GM23338 (cell line): ENCODE results near the gene TNS1. TPM values are rescaled to one million over a fixed set of nuclear protein-coding genes. Genes with fewer than 3 reads are reported as not detected.

Source experiments
- ATAC-seq: fragments of 200-7000 bp; cut with Tn5 transposase; 3 replicates; pipeline ENCODE4 v1.9.1; 2020
- DNase-seq: peaks from one replicate; pipeline ENCODE4 v3.0.0-alpha.2; 2015; ENCODE audit warnings: low spot score
- H2AFZ ChIP-seq: fragments of 200-600 bp; sonication (generic); 2 replicates; pipeline ENCODE4 v1.8.0; 2016; ENCODE audit warnings: antibody characterized with exemption, mild to moderate bottlenecking, moderate library complexity
- H3F3A ChIP-seq: fragments of 200-600 bp; sonication (generic); replicated peaks from 2 replicates; pipeline ENCODE4 v1.8.0; 2017; ENCODE audit warnings: antibody characterized with exemption, mixed run types, low read depth
- H3K27ac ChIP-seq: fragments of 200-600 bp; sonication (generic); 2 replicates; pipeline ENCODE4 v1.6.1; 2016; ENCODE audit warnings: low read depth
- H3K27me3 ChIP-seq: fragments of 200-600 bp; sonication (generic); 2 replicates; pipeline ENCODE4 v1.8.0; 2016; ENCODE audit warnings: mild to moderate bottlenecking, mixed run types, moderate library complexity; ENCODE audit not compliant: insufficient read depth
- H3K36me3 ChIP-seq: fragments of 200-600 bp; sonication (generic); 2 replicates; pipeline ENCODE4 v1.8.0; 2016; ENCODE audit warnings: mild to moderate bottlenecking; ENCODE audit not compliant: insufficient read depth
- H3K4me1 ChIP-seq: fragments of 200-600 bp; sonication (generic); 2 replicates; pipeline ENCODE4 v1.8.0; 2016; ENCODE audit warnings: mild to moderate bottlenecking, moderate library complexity; ENCODE audit not compliant: insufficient read depth
- H3K4me2 ChIP-seq: fragments of 200-600 bp; sonication (generic); 2 replicates; pipeline ENCODE4 v1.7.1; 2017; ENCODE audit warnings: mixed run types
- H3K4me3 ChIP-seq: fragments of 200-600 bp; sonication (generic); 2 replicates; pipeline ENCODE4 v1.6.1; 2016; ENCODE audit warnings: mixed run types
- H3K79me2 ChIP-seq: fragments of 200-600 bp; sonication (generic); replicated peaks from 2 replicates; pipeline ENCODE4 v1.8.0; 2017; ENCODE audit warnings: mild to moderate bottlenecking; ENCODE audit not compliant: insufficient read depth
- H3K9me2 ChIP-seq: fragments of 200-600 bp; sonication (generic); 2 replicates; pipeline ENCODE4 v1.8.0; 2017; ENCODE audit not compliant: insufficient read depth
- H4K20me1 ChIP-seq: fragments of 200-600 bp; sonication (generic); replicated peaks from 2 replicates; pipeline ENCODE4 v1.8.0; 2017; ENCODE audit warnings: mild to moderate bottlenecking; ENCODE audit not compliant: insufficient read depth
- H3K27ac Mint-ChIP-seq: 2 replicates; pipeline ENCODE4 v1.8.0; 2020; ENCODE audit warnings: inconsistent platforms, mild to moderate bottlenecking, moderate library complexity, mixed read lengths
- H3K27me3 Mint-ChIP-seq: 3 replicates; pipeline ENCODE4 v1.8.0; 2022; ENCODE audit warnings: low read depth, mild to moderate bottlenecking, moderate library complexity, mixed read lengths, inconsistent platforms; ENCODE audit not compliant: insufficient read depth, poor library complexity
- H3K36me3 Mint-ChIP-seq: 3 replicates; pipeline ENCODE4 v1.8.0; 2021; ENCODE audit warnings: low read depth, mild to moderate bottlenecking, inconsistent platforms, moderate library complexity, mixed read lengths
- H3K4me1 Mint-ChIP-seq: 3 replicates; pipeline ENCODE4 v1.8.0; 2020; ENCODE audit warnings: mild to moderate bottlenecking, inconsistent platforms, mixed read lengths
- H3K4me3 Mint-ChIP-seq: 3 replicates; pipeline ENCODE4 v1.8.0; 2021; ENCODE audit warnings: moderate library complexity, mild to moderate bottlenecking, inconsistent platforms, mixed read lengths
- H3K9me3 Mint-ChIP-seq: 3 replicates; pipeline ENCODE4 v1.8.0; 2020; ENCODE audit warnings: moderate library complexity, mild to moderate bottlenecking, inconsistent platforms, mixed read lengths
- CREB1 ChIP-seq: fragments of 250-450 bp; sonication (Bioruptor Pico); IDR thresholded peaks from 2 replicates; pipeline ENCODE4 v1.5.0; 2020; ENCODE audit warnings: low read depth, mild to moderate bottlenecking, moderate library complexity
- EZH2 ChIP-seq: fragments of 200-600 bp; sonication (generic); IDR thresholded peaks from one replicate; pipeline ENCODE4 v1.8.0; 2017; ENCODE audit warnings: antibody characterized with exemption, mild to moderate bottlenecking, low read depth; ENCODE audit not compliant: unreplicated experiment
- EZH2phosphoT487 ChIP-seq: fragments of 200-600 bp; sonication (generic); IDR thresholded peaks from one replicate; pipeline ENCODE4 v1.8.1; 2018; ENCODE audit warnings: antibody characterized with exemption; ENCODE audit not compliant: unreplicated experiment
- JUNB ChIP-seq: IDR thresholded peaks from one replicate; pipeline ENCODE4 v1.6.1; 2016; ENCODE audit warnings: antibody characterized with exemption; ENCODE audit not compliant: unreplicated experiment
- NANOG ChIP-seq: IDR thresholded peaks from 2 replicates; pipeline ENCODE4 v1.6.1; 2016; ENCODE audit warnings: antibody characterized with exemption, borderline replicate concordance
- POLR2AphosphoS5 ChIP-seq: IDR thresholded peaks from 2 replicates; pipeline ENCODE4 v1.6.1; 2016; ENCODE audit warnings: antibody characterized with exemption, low read depth
- STAT1 ChIP-seq: IDR thresholded peaks from one replicate; pipeline ENCODE4 v1.6.1; 2016; ENCODE audit warnings: antibody characterized with exemption; ENCODE audit not compliant: unreplicated experiment
- ZNF114 ChIP-seq: fragments of 250-450 bp; sonication (Bioruptor Pico); IDR thresholded peaks from 2 replicates; pipeline ENCODE4 v1.5.0; 2020; ENCODE audit warnings: mild to moderate bottlenecking, moderate library complexity
- ZNF331 ChIP-seq: fragments of 250-450 bp; sonication (Bioruptor Pico); IDR thresholded peaks from 2 replicates; pipeline ENCODE4 v1.5.0; 2020; ENCODE audit warnings: low read depth, mild to moderate bottlenecking, moderate library complexity
- polyA plus RNA-seq: library from polyadenylated mRNA; unstranded; fragments of >200 nt; fragmentation: Nextera tagmentation; extraction: Ambion mirVana; gene quantifications from 2 replicates; pipeline ENCODE4 v1.2.1, GENCODE V29; 2016
- total RNA-seq: library from RNA; depleted of rRNA; stranded (reverse); fragments of >200 nt; shearing (Covaris generic); gene quantifications from 2 replicates; pipeline ENCODE4 v1.2.3, GENCODE V29; 2014
- TF ChIP-seq, protein P1 (sequence below): IDR thresholded peaks from 2 replicates; pipeline ENCODE4 v1.6.1; 2016; ENCODE audit warnings: antibody characterized with exemption
- TF ChIP-seq, protein P2 (sequence below): fragments of 250-450 bp; sonication (Bioruptor Pico); IDR thresholded peaks from 2 replicates; pipeline ENCODE4 v1.5.0; 2020; ENCODE audit warnings: mild to moderate bottlenecking, moderate library complexity
- TF ChIP-seq, protein P3 (sequence below): IDR thresholded peaks from one replicate; pipeline ENCODE4 v1.6.1; 2018; ENCODE audit warnings: antibody characterized with exemption; ENCODE audit not compliant: unreplicated experiment

TNS1 gene
- total and polyA plus RNA-seq, 2 experiments from 2014 or later, result 2.0 to 7.4 TPM

- TF ChIP-seq, protein P1, sequence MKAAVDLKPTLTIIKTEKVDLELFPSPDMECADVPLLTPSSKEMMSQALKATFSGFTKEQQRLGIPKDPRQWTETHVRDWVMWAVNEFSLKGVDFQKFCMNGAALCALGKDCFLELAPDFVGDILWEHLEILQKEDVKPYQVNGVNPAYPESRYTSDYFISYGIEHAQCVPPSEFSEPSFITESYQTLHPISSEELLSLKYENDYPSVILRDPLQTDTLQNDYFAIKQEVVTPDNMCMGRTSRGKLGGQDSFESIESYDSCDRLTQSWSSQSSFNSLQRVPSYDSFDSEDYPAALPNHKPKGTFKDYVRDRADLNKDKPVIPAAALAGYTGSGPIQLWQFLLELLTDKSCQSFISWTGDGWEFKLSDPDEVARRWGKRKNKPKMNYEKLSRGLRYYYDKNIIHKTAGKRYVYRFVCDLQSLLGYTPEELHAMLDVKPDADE, result no peak
- TF ChIP-seq EZH2, result no peak
- no peak for TF ChIP-seq STAT1
Measured at GRCh38 chr2:217968023-217968422, 34.8 kb downstream of the TNS1 start (continued).

GRCh38 chr2:217966423-217967070, 36.2 kb downstream of the TNS1 start:
- ATAC-seq, result no peak
- Mint-ChIP-seq H3K9me3 (no peaks in the 10 kb centered on the region), H3K27ac (no peak overlapping the region), H3K4me3 (no peak overlapping the region), H3K36me3 (no peaks in the 10 kb centered on the region), H3K4me1 (peaks cover 21% of the 10 kb centered on the region), H3K27me3 (peaks cover 6% of the 10 kb centered on the region)
- DNase-seq, result no peak
- Histone ChIP-seq H3K4me3 (no peak overlapping the region), H2AFZ (no peak overlapping the region), H3K4me1 (peaks cover 11% of the 10 kb centered on the region; the same call in 1 of the 2 replicates), H3F3A (no peaks in the 10 kb centered on the region), H3K36me3 (no peaks in the 10 kb centered on the region), H3K4me2 (no peak overlapping the region), H3K79me2 (no peaks in the 10 kb centered on the region), H4K20me1 (no peaks in the 10 kb centered on the region), H3K9me2 (0 out of 2 replicates have a peak, but pooled peaks cover 2% of the 10 kb centered on the region), H3K27ac (no peak overlapping the region), H3K27me3 (no peaks in the 10 kb centered on the region)
- TF ChIP-seq, protein P2, sequence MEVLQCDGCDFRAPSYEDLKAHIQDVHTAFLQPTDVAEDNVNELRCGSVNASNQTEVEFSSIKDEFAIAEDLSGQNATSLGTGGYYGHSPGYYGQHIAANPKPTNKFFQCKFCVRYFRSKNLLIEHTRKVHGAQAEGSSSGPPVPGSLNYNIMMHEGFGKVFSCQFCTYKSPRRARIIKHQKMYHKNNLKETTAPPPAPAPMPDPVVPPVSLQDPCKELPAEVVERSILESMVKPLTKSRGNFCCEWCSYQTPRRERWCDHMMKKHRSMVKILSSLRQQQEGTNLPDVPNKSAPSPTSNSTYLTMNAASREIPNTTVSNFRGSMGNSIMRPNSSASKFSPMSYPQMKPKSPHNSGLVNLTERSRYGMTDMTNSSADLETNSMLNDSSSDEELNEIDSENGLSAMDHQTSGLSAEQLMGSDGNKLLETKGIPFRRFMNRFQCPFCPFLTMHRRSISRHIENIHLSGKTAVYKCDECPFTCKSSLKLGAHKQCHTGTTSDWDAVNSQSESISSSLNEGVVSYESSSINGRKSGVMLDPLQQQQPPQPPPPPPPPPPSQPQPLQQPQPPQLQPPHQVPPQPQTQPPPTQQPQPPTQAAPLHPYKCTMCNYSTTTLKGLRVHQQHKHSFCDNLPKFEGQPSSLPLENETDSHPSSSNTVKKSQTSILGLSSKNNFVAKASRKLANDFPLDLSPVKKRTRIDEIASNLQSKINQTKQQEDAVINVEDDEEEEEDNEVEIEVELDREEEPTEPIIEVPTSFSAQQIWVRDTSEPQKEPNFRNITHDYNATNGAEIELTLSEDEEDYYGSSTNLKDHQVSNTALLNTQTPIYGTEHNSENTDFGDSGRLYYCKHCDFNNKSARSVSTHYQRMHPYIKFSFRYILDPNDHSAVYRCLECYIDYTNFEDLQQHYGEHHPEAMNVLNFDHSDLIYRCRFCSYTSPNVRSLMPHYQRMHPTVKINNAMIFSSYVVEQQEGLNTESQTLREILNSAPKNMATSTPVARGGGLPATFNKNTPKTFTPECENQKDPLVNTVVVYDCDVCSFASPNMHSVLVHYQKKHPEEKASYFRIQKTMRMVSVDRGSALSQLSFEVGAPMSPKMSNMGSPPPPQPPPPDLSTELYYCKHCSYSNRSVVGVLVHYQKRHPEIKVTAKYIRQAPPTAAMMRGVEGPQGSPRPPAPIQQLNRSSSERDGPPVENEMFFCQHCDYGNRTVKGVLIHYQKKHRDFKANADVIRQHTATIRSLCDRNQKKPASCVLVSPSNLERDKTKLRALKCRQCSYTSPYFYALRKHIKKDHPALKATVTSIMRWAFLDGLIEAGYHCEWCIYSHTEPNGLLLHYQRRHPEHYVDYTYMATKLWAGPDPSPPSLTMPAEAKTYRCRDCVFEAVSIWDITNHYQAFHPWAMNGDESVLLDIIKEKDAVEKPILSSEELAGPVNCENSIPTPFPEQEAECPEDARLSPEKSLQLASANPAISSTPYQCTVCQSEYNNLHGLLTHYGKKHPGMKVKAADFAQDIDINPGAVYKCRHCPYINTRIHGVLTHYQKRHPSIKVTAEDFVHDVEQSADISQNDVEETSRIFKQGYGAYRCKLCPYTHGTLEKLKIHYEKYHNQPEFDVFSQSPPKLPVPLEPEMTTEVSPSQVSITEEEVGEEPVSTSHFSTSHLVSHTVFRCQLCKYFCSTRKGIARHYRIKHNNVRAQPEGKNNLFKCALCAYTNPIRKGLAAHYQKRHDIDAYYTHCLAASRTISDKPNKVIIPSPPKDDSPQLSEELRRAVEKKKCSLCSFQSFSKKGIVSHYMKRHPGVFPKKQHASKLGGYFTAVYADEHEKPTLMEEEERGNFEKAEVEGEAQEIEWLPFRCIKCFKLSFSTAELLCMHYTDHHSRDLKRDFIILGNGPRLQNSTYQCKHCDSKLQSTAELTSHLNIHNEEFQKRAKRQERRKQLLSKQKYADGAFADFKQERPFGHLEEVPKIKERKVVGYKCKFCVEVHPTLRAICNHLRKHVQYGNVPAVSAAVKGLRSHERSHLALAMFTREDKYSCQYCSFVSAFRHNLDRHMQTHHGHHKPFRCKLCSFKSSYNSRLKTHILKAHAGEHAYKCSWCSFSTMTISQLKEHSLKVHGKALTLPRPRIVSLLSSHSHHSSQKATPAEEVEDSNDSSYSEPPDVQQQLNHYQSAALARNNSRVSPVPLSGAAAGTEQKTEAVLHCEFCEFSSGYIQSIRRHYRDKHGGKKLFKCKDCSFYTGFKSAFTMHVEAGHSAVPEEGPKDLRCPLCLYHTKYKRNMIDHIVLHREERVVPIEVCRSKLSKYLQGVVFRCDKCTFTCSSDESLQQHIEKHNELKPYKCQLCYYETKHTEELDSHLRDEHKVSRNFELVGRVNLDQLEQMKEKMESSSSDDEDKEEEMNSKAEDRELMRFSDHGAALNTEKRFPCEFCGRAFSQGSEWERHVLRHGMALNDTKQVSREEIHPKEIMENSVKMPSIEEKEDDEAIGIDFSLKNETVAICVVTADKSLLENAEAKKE (CRISPR knock-in tag), result no peak
- TF ChIP-seq POLR2AphosphoS5 (no peak), STAT1 (no peak), NANOG (no peak), ZNF331 (CRISPR knock-in tag) (no peak), JUNB (no peak), ZNF114 (CRISPR knock-in tag) (no peak), EZH2 (no peak), EZH2phosphoT487 (no peak), CREB1 (CRISPR knock-in tag) (no peak)
- TF ChIP-seq, protein P3, sequence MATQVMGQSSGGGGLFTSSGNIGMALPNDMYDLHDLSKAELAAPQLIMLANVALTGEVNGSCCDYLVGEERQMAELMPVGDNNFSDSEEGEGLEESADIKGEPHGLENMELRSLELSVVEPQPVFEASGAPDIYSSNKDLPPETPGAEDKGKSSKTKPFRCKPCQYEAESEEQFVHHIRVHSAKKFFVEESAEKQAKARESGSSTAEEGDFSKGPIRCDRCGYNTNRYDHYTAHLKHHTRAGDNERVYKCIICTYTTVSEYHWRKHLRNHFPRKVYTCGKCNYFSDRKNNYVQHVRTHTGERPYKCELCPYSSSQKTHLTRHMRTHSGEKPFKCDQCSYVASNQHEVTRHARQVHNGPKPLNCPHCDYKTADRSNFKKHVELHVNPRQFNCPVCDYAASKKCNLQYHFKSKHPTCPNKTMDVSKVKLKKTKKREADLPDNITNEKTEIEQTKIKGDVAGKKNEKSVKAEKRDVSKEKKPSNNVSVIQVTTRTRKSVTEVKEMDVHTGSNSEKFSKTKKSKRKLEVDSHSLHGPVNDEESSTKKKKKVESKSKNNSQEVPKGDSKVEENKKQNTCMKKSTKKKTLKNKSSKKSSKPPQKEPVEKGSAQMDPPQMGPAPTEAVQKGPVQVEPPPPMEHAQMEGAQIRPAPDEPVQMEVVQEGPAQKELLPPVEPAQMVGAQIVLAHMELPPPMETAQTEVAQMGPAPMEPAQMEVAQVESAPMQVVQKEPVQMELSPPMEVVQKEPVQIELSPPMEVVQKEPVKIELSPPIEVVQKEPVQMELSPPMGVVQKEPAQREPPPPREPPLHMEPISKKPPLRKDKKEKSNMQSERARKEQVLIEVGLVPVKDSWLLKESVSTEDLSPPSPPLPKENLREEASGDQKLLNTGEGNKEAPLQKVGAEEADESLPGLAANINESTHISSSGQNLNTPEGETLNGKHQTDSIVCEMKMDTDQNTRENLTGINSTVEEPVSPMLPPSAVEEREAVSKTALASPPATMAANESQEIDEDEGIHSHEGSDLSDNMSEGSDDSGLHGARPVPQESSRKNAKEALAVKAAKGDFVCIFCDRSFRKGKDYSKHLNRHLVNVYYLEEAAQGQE, result no peak
- TF ChIP-seq, protein P1, result no peak
